Activated T-helper 17 cell treated with anti-CD3 and anti-CD28 coated beads, Interleukin-2, amount 50 U/mL, for 72 hours (primary cell): ENCODE measurements around the gene METTL23. TPM values are rescaled to one million over a fixed set of nuclear protein-coding genes. Genes with fewer than 3 reads are reported as not detected.
A peak's percentile ranks its signal among the peaks of the same experiment; 100 is the strongest.
"Not testable (repeated sequence)": the region's sequence is repeated elsewhere in the genome, so short reads cannot be mapped to it uniquely, and the experiment has no call there.

Experiments
- ATAC-seq: fragments of 150-1000 bp; cut with Tn5 transposase; replicated peaks from 2 replicates; pipeline ENCODE4 v1.10.0; 2021; ENCODE audit warnings: mild to moderate bottlenecking, moderate library complexity
- H3K27ac Mint-ChIP-seq: one replicate; pipeline ENCODE4 v1.8.0; 2022; ENCODE audit warnings: mixed read lengths
- H3K27me3 Mint-ChIP-seq: one replicate; pipeline ENCODE4 v1.8.0; 2022; ENCODE audit warnings: mixed read lengths
- H3K36me3 Mint-ChIP-seq: one replicate; pipeline ENCODE4 v1.8.0; 2022; ENCODE audit warnings: low read depth, mild to moderate bottlenecking, mixed read lengths
- H3K4me1 Mint-ChIP-seq: one replicate; pipeline ENCODE4 v1.8.0; 2022; ENCODE audit warnings: mixed read lengths
- H3K4me3 Mint-ChIP-seq: one replicate; pipeline ENCODE4 v1.8.0; 2022; ENCODE audit warnings: mild to moderate bottlenecking, mixed read lengths
- H3K9me3 Mint-ChIP-seq: one replicate; pipeline ENCODE4 v1.8.0; 2022; ENCODE audit warnings: mixed read lengths
- total RNA-seq, 2 donors: library from RNA; stranded (reverse); gene quantifications; one replicate each; pipeline ENCODE4 v1.2.3, GENCODE V29; 2022

The METTL23 gene
- total RNA-seq, 2 donors from 2014 or later: 31.6 to 35.7 TPM

DNA sequence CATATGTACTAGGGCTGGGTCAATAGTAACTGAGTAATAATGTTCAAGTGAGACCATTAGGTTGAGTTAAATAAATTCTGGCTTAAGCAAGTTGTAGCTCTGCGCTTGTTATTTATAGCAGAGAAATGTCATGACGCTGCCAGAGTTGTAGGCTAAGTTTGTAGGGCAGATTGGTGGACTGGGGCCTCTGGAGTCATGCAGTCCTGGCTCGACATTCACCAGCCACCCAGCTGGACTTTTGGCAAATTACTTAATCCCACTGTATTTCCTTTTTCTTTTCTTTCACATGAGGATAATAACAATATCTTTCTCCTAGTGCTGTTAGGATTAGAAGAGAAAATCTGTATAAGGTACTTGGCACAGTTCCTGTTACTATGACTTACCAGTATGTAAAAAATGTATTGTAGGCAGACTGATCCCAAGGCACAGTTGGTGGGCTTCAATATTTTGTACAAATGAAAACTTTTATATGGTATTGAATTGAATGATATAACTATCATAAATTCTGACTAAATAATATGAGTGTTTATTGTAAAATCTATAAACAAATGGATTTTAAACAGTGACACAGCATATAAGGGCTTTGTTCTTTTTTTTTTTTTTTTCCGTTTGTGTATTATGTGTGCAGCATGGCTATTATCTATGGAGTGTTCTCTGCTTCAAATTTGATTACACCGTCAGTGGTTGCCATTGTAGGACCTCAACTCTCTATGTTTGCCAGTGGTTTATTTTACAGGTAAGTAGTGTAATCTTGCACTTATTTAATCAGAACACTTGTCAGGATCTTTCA, 13.9 kb downstream of the METTL23 start:
- peaks cover 15% of the 10 kb centered on the region for H3K4me1 Mint-ChIP-seq
- no peak for ATAC-seq
- no peak overlapping the region for H3K27ac Mint-ChIP-seq
- H3K27me3 Mint-ChIP-seq: no peaks in the 10 kb centered on the region
- H3K4me3 Mint-ChIP-seq: no peak overlapping the region
- H3K36me3 Mint-ChIP-seq: peaks cover 76% of the 10 kb centered on the region
- H3K9me3 Mint-ChIP-seq: no peaks in the 10 kb centered on the region

DNA sequence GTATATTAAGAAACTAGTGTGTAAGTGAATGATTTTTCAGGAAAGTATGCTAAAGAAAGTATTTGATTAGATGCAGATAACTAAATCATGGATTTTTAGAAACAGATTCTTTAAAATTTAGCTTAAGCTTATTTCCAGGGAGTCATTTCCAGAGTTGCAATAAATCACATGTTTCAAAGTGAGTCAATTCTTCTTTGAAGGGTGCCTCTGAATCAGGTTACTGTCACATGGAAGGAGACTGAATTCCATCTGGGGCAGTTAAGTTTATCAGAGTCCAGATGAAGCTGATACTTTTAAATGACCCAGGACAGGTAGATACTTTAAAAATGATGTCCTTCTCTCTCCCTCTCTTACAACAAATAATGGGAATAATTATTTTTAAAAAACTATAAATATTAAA, 16.3 kb downstream of the METTL23 start:
- peak; percentile 57 for ATAC-seq
- peaks cover 76% of the 10 kb centered on the region for H3K36me3 Mint-ChIP-seq
- no peak overlapping the region for H3K27ac Mint-ChIP-seq
- H3K4me1 Mint-ChIP-seq: peaks cover 21% of the 10 kb centered on the region
- H3K9me3 Mint-ChIP-seq: no peaks in the 10 kb centered on the region
- no peaks in the 10 kb centered on the region for H3K27me3 Mint-ChIP-seq
- no peak overlapping the region for H3K4me3 Mint-ChIP-seq

DNA sequence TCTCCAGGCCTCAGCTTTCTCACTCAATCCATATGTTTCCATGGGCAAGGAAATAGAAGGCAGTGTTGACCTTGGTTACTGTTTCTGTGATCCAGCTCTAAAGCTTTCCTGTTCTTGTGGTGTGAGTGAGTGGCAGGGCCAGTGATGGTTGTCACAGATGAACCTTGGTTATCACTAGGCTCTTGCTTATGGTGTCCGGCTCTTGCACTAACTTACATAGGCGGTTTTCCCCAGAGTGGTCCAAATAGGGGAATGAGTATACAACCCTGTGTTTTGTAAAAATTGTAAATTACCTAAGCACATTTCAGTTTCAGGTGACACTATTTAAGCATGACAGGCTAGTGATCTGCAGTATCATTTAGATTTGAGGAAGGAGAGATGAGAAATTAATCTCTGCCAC, 18.1 kb downstream of the METTL23 start:
- peak; percentile 68 for ATAC-seq
- no peaks in the 10 kb centered on the region for H3K9me3 Mint-ChIP-seq
- peaks cover 82% of the 10 kb centered on the region for H3K36me3 Mint-ChIP-seq
- H3K4me3 Mint-ChIP-seq: no peak overlapping the region
- H3K27me3 Mint-ChIP-seq: no peaks in the 10 kb centered on the region
- peaks cover 11% of the 10 kb centered on the region for H3K4me1 Mint-ChIP-seq
- no peak overlapping the region for H3K27ac Mint-ChIP-seq

DNA sequence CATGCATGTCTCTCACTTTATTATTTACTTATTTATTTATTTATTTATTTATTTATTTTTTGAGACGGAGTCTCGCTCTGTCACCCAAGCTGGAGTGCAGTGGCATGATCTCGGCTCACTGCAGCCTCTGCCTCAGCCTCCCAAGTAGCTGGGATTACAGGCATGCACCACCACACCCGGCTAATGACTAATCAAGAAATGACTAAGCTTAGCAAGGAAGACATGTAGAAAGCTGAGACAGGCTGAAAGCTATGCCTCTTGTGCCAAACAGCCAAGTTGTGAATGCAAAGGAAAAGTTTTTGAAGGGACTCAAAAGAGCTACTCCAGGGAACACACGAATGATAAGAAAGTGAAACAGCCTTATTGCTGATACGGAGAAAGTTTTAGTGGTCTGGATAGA, 19.1 kb downstream of the METTL23 start:
- not testable (repeated sequence) for H3K27me3 Mint-ChIP-seq, H3K9me3 Mint-ChIP-seq
- peaks cover 11% of the 10 kb centered on the region for H3K4me1 Mint-ChIP-seq
- H3K4me3 Mint-ChIP-seq: peak overlapping the region; percentile 39
- peak; percentile 88 for ATAC-seq
- H3K36me3 Mint-ChIP-seq: peaks cover 81% of the 10 kb centered on the region
- peak overlapping the region; percentile 82 for H3K27ac Mint-ChIP-seq

DNA sequence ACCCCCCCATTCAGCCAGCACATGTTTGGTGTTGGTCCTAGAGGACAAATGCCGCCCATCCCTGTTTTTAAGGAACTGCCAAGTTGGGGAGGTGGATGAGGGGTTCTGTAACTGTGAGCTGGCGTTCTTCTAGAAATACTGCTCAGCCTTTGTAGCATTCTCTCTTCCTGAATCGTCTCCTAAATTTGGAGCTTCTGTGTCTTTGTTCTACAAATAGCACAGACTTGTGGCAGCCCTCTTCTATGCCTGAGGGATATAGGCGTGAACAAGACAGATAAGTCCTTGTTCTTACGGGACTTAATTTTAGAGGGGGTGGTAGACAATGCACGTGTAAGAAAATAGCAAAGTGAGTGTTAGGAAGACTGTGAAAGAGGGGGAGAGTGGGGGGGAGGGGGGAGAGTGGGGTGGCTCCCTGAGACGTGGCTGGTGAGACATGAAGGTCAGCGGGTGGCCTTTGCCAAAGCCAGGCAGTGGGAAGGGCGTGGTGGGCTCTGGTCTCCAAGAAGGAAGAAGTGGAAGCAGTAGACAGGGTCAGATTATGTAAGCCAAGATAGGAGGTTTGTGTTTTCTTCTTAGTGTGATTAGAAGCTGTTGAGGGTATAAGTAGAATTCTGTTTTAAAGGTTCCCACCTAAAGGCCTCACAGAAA, 21.2 kb downstream of the METTL23 start:
- Mint-ChIP-seq H3K27me3 (no peaks in the 10 kb centered on the region), H3K4me1 (peaks cover 18% of the 10 kb centered on the region), H3K4me3 (no peak overlapping the region), H3K36me3 (peaks cover 69% of the 10 kb centered on the region), H3K27ac (no peak overlapping the region), H3K9me3 (no peaks in the 10 kb centered on the region)
- no peak for ATAC-seq

DNA sequence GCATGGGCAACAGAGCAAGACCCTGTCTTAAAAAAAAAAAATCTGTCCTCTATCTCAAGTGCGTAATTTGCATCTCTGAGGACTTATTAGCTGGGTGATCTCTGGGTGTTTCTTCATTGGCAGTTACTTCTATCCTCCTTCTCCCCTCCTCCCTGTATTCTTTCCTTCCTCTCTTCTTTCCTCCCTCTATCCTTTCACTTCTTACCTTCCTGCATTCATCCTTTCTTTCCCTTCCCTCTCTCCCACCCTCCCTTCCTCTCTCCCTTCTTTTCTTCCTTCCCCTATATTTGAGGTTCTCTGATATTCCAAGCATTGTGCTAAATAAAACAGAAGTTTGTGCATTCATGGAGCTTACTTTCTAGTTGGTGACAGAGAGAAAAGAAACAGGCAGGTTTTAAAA, 22.0 kb downstream of the METTL23 start:
- Mint-ChIP-seq H3K4me3 (no peak overlapping the region), H3K4me1 (peaks cover 26% of the 10 kb centered on the region), H3K9me3 (no peaks in the 10 kb centered on the region), H3K27ac (no peak overlapping the region), H3K27me3 (no peaks in the 10 kb centered on the region), H3K36me3 (peaks cover 69% of the 10 kb centered on the region)
- ATAC-seq: no peak

DNA sequence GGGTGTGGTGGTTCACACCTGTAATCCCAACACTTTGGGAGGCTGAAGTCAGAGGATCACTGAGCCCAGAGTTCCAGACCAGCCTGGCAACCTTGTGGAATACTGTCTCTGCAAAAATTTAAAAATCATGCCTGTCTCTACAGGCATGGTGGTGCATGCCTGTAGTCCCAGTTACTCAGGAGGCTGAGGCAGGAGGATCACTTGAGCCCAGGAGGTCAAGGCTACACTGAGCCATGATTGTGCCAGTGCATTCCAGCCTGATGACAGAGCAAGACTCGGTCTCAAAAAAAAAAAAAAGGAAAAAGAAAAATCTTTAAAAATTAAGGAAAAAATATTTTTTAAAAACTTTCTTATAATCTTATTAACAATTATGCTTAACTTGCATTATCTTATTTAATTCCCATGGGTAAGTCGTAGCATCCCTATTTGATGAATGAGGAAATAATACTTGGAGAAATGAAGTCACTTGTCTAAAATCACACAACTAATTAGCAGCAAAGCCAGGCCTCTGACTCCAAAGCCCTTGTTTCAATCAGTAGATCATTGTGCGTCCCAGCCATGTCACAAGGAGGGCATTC, 24.9 kb downstream of the METTL23 start:
- no peak for ATAC-seq
- Mint-ChIP-seq H3K9me3 (no peaks in the 10 kb centered on the region), H3K27ac (peak overlapping the region; percentile 98), H3K36me3 (peaks cover 52% of the 10 kb centered on the region), H3K4me3 (peak overlapping the region; percentile 95), H3K4me1 (peaks cover 16% of the 10 kb centered on the region), H3K27me3 (no peaks in the 10 kb centered on the region)

DNA sequence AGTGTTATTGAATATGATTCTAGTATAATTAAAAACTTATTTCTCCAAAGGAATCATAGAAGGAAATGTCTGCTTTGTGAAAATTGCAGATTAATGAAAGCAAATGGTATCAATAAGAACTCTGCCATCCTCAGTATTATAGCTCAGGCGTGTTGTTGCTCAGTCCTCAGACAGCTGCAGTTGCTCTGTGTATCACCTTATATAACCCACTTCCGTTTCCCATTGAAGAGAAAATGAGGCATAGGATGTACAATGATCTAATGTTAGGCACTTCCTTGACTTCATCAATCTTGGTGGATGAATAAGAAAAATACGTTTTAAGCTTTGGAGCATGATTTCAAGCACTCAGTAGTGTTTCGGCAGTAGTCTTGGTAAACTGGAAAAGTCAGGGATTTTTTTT, 25.4 kb downstream of the METTL23 start:
- peak; percentile 71 for ATAC-seq
- peaks cover 49% of the 10 kb centered on the region for H3K36me3 Mint-ChIP-seq
- peak overlapping the region; percentile 98 for H3K27ac Mint-ChIP-seq
- no peaks in the 10 kb centered on the region for H3K27me3 Mint-ChIP-seq
- no peaks in the 10 kb centered on the region for H3K9me3 Mint-ChIP-seq
- peak overlapping the region; percentile 95 for H3K4me3 Mint-ChIP-seq
- H3K4me1 Mint-ChIP-seq: peaks cover 16% of the 10 kb centered on the region

DNA sequence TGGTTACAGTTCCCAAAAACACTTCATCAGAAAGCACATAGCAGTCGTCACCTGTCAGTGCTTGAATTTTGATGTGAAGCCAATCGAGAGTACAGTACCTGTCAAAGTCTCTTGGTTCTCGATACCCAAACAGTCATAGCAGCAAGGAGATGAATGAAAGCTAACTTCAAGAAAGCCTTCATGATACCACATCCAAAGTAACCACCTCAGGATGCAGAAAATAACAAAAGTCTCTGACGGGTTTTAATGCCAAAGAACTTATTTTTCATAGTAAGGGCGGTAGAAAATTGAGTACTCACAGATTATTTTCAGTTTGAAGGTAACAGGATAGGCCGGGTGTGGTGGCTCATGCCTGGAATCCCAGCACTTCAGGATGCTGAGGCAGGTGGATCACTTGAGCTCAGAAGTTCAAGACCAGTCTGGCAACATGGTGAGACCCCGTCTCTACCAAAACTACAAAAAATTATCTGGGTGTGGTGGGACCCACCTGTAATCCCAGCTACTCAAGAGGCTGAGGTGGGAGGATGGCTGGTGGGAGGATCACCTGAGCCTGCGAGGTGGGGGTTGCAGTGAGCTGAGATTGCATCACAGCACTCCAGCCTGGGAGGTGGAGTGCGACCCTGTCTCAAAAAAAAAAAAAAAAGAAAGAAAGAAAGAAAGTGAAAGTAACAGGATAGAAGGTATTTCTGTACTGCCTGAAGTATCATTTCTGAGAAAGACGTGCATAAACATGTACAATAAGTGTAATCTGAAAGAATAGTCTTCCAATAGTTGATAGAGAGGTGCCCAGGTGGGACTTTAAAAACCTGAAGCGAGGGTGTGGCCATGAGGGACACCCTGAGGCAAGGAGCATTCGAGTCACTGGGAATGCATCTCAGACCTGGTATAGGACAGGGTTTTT, 26.7 kb downstream of the METTL23 start:
- H3K4me3 Mint-ChIP-seq: peak overlapping the region; percentile 95
- peak overlapping the region; percentile 98 for H3K27ac Mint-ChIP-seq
- peaks cover 49% of the 10 kb centered on the region for H3K36me3 Mint-ChIP-seq
- H3K27me3 Mint-ChIP-seq: no peaks in the 10 kb centered on the region
- peak; percentile 90 for ATAC-seq
- peaks cover 16% of the 10 kb centered on the region for H3K4me1 Mint-ChIP-seq
- no peaks in the 10 kb centered on the region for H3K9me3 Mint-ChIP-seq

DNA sequence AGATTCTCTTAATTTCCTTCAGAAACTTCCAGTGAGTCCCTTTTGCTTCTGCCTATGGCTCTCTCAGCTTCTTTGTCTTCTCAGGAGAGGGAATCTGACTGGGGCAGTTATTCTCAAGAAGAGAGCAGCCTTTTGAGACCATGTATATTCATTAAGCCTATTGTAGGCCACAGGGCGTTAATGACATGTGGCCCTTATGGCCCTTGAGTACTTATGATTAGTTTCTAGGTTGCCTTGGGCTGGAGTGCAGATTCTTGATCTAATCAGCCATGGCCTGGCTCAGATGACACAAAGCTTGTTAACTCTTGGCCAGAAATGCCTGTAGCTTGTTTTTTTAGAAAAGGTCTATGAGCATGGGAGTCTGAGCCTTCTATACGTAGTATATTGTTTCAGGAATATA, 28.6 kb downstream of the METTL23 start:
- Mint-ChIP-seq H3K4me3 (no peak overlapping the region), H3K9me3 (no peaks in the 10 kb centered on the region), H3K36me3 (peaks cover 41% of the 10 kb centered on the region), H3K4me1 (peaks cover 16% of the 10 kb centered on the region), H3K27ac (no peak overlapping the region), H3K27me3 (no peaks in the 10 kb centered on the region)
- no peak for ATAC-seq

DNA sequence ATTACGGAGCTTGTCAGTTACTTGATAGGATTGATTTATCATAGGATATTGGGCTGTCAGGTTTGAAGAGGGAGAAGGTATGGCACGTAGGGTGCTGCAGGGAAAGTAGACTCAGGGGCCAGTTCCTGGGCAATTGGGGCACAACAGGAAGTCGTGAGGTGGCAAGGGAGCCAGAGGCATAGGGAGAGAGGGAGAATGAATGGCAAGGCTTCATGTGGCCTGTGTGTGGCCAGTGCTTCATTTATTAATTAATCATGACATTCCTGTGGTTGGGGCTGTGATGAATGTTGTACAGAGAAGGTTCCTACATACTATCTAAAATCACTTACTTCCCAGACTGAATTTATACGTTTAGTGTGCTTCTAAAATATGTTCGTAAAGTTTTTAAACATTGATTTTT, 30.6 kb downstream of the METTL23 start:
- no peak for ATAC-seq
- H3K4me3 Mint-ChIP-seq: no peak overlapping the region

DNA sequence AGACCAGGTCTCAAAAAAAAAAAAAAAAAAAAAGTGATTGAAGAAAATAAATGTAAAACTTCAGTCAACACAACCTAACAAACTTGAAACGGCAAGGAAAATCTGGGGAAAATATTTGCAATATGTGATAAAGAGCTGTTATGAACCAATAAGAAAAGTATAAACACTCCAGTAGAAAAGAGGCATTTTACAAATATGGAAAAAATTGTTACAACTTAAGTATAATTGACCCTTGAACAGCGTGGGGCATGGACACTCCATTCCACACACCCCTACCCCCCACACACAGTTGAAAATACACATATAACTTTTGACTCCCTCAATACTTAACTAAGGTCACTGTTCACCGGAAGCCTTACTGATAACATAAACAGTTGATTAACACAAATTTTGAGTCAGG, 31.9 kb downstream of the METTL23 start:
- Mint-ChIP-seq H3K4me3 (no peak overlapping the region), H3K27ac (no peak overlapping the region), H3K4me1 (peaks cover 2% of the 10 kb centered on the region), H3K36me3 (peaks cover 32% of the 10 kb centered on the region), H3K27me3 (no peaks in the 10 kb centered on the region), H3K9me3 (no peaks in the 10 kb centered on the region)
- no peak for ATAC-seq

More for the DNA sequence above, 30.6 kb downstream of the METTL23 start:
- Mint-ChIP-seq H3K4me1 (peaks cover 10% of the 10 kb centered on the region), H3K27ac (peak overlapping the region; percentile 2), H3K27me3 (no peaks in the 10 kb centered on the region), H3K36me3 (peaks cover 35% of the 10 kb centered on the region), H3K9me3 (no peaks in the 10 kb centered on the region)

DNA sequence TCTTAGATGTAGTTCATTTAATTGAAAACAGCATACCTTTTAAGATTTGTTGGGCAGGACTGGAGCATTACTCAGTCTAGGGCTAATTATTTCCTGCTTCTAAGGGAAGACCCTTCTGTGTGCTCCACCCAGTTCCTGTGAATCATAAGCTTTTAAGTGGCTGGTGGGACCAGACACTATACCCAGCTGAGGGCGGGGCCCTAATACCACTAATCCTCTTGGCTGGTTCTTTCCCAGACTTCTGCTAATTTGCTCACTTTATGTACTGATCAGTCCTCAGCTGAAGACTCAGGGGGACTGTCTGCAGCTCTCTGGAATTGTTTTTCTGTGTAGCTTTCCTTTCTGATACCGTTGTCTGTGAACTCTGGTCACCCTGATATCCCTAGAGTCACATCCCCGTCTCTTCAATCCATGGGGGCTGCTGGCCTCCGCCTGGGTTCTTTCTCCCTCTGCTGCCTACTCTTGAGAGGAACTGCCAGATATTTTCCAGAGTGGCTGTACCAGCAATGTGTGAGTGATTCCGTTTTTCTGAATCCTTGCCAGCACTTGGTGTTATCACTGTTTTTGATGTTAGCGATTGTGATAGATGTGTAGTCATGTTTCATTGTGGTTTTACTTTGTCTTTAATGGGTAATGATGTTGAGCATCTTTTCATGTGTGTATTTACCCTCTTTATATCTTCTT, 46.3 kb downstream of the METTL23 start:
- Mint-ChIP-seq H3K36me3 (peaks cover 68% of the 10 kb centered on the region), H3K9me3 (no peaks in the 10 kb centered on the region), H3K27me3 (no peaks in the 10 kb centered on the region), H3K4me3 (peak overlapping the region; percentile 93), H3K4me1 (peaks cover 15% of the 10 kb centered on the region), H3K27ac (peak overlapping the region; percentile 99)
- peak; percentile 99 for ATAC-seq
